ENCODE measurements around the gene SEMA6A. TPM values are rescaled to one million over a fixed set of nuclear protein-coding genes. Genes with fewer than 3 reads are reported as not detected.

Gene SEMA6A
- total and polyA plus RNA-seq, 2 experiments from 2014 or later, result 233 to 400 TPM

DNA sequence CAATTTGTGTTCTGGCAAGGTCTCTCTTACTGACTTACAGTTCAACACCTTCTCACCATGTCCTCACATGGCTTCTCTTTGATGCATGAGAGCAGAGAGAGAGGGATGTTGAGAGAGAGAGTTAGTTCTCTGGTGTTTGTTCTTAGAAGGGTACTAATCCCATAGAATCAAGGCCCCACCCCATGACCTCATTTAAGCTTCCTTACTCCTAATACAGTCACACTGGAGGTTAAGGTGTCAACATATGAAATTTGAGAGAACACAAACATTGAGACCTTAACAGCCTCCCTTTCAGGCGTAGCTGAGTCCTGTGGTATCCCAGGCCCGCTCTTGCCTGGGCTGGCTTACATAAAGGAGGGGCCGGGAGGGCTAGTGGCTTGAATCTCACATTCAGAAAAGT lies 10.6 kb upstream of the SEMA6A start (continued):
- TF ChIP-seq, protein P1, sequence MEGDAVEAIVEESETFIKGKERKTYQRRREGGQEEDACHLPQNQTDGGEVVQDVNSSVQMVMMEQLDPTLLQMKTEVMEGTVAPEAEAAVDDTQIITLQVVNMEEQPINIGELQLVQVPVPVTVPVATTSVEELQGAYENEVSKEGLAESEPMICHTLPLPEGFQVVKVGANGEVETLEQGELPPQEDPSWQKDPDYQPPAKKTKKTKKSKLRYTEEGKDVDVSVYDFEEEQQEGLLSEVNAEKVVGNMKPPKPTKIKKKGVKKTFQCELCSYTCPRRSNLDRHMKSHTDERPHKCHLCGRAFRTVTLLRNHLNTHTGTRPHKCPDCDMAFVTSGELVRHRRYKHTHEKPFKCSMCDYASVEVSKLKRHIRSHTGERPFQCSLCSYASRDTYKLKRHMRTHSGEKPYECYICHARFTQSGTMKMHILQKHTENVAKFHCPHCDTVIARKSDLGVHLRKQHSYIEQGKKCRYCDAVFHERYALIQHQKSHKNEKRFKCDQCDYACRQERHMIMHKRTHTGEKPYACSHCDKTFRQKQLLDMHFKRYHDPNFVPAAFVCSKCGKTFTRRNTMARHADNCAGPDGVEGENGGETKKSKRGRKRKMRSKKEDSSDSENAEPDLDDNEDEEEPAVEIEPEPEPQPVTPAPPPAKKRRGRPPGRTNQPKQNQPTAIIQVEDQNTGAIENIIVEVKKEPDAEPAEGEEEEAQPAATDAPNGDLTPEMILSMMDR (conservative IDR thresholded peaks at IDR 0.05; ENCODE audit: low read depth in 2 of 2), result no peak
- no peak for TF ChIP-seq NANOG (IDR thresholded peaks at IDR 0.05; ENCODE audit: borderline replicate concordance)
- no peak for TF ChIP-seq EZH2 (IDR thresholded peaks at IDR 0.05; ENCODE audit: low read depth, unreplicated experiment)
- TF ChIP-seq EZH2phosphoT487 (IDR thresholded peaks at IDR 0.05; ENCODE audit: unreplicated experiment), result no peak
- TF ChIP-seq POLR2AphosphoS5 (IDR thresholded peaks at IDR 0.05; ENCODE audit: low read depth), result no peak
- TF ChIP-seq ZNF114 (CRISPR knock-in tag; IDR thresholded peaks at IDR 0.05), result no peak
- TF ChIP-seq ZNF331 (CRISPR knock-in tag; IDR thresholded peaks at IDR 0.05; ENCODE audit: low read depth), result no peak
- no peak for TF ChIP-seq STAT1 (IDR thresholded peaks at IDR 0.05; ENCODE audit: unreplicated experiment)

DNA sequence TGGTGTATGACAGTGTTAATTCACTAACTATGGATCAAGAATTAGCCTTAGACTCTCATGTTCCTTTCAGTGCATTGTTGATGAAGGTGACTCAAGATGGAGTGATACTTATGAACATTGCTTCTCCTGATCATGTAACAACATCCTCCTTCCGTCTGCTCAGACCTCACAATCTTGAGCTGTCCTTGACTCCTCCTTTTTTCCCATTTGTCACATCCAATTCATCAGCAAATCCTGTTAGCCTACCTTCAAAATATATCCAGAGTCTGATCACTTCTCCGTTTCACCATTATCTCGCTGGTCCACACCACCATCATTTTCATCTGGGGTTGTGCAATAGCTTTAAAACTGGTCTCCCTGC lies 9.2 kb upstream of the SEMA6A start:
- H3K9me3 Mint-ChIP-seq, result no peaks in the 10 kb centered on the region
- no peaks in the 10 kb centered on the region for H4K20me1 ChIP-seq (replicated peaks; ENCODE audit: insufficient read depth)
- H3K27me3 ChIP-seq (ENCODE audit: insufficient read depth), result no peaks in the 10 kb centered on the region
- H3K4me3 ChIP-seq, result no peak overlapping the region
- DNase-seq (ENCODE audit: low spot score) (no peak), ATAC-seq (no peak)
- peaks cover 4% of the 10 kb centered on the region; the same call in 1 of the 3 replicates for H3K36me3 Mint-ChIP-seq (ENCODE audit: low read depth)
- H3K27me3 Mint-ChIP-seq (ENCODE audit: insufficient read depth, low read depth, poor library complexity), result peaks cover 2% of the 10 kb centered on the region
- H3K4me1 ChIP-seq (ENCODE audit: insufficient read depth), result peaks cover 3% of the 10 kb centered on the region
- no peaks in the 10 kb centered on the region for H3K36me3 ChIP-seq (ENCODE audit: insufficient read depth)
- no peak overlapping the region for H2AFZ ChIP-seq
- H3K4me2 ChIP-seq, result no peak overlapping the region
- no peak overlapping the region for H3K4me3 Mint-ChIP-seq
- H3K27ac ChIP-seq (ENCODE audit: low read depth), result no peak overlapping the region
- H3K4me1 Mint-ChIP-seq, result peaks cover 9% of the 10 kb centered on the region
- no peaks in the 10 kb centered on the region; the same call in 1 of the 2 replicates for H3K9me2 ChIP-seq (ENCODE audit: insufficient read depth)
- H3K79me2 ChIP-seq (replicated peaks; ENCODE audit: insufficient read depth), result no peaks in the 10 kb centered on the region
- no peak overlapping the region for H3K27ac Mint-ChIP-seq
- no peaks in the 10 kb centered on the region for H3F3A ChIP-seq (replicated peaks; ENCODE audit: low read depth)
- TF ChIP-seq POLR2AphosphoS5 (IDR thresholded peaks at IDR 0.05; ENCODE audit: low read depth) (no peak), EZH2 (IDR thresholded peaks at IDR 0.05; ENCODE audit: low read depth, unreplicated experiment) (no peak), ZNF331 (CRISPR knock-in tag; IDR thresholded peaks at IDR 0.05; ENCODE audit: low read depth) (no peak)
- TF ChIP-seq, protein P2, sequence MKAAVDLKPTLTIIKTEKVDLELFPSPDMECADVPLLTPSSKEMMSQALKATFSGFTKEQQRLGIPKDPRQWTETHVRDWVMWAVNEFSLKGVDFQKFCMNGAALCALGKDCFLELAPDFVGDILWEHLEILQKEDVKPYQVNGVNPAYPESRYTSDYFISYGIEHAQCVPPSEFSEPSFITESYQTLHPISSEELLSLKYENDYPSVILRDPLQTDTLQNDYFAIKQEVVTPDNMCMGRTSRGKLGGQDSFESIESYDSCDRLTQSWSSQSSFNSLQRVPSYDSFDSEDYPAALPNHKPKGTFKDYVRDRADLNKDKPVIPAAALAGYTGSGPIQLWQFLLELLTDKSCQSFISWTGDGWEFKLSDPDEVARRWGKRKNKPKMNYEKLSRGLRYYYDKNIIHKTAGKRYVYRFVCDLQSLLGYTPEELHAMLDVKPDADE (IDR thresholded peaks at IDR 0.05), result no peak
- TF ChIP-seq, protein P1 (conservative IDR thresholded peaks at IDR 0.05; ENCODE audit: low read depth in 2 of 2), result no peak
- TF ChIP-seq, protein P3, sequence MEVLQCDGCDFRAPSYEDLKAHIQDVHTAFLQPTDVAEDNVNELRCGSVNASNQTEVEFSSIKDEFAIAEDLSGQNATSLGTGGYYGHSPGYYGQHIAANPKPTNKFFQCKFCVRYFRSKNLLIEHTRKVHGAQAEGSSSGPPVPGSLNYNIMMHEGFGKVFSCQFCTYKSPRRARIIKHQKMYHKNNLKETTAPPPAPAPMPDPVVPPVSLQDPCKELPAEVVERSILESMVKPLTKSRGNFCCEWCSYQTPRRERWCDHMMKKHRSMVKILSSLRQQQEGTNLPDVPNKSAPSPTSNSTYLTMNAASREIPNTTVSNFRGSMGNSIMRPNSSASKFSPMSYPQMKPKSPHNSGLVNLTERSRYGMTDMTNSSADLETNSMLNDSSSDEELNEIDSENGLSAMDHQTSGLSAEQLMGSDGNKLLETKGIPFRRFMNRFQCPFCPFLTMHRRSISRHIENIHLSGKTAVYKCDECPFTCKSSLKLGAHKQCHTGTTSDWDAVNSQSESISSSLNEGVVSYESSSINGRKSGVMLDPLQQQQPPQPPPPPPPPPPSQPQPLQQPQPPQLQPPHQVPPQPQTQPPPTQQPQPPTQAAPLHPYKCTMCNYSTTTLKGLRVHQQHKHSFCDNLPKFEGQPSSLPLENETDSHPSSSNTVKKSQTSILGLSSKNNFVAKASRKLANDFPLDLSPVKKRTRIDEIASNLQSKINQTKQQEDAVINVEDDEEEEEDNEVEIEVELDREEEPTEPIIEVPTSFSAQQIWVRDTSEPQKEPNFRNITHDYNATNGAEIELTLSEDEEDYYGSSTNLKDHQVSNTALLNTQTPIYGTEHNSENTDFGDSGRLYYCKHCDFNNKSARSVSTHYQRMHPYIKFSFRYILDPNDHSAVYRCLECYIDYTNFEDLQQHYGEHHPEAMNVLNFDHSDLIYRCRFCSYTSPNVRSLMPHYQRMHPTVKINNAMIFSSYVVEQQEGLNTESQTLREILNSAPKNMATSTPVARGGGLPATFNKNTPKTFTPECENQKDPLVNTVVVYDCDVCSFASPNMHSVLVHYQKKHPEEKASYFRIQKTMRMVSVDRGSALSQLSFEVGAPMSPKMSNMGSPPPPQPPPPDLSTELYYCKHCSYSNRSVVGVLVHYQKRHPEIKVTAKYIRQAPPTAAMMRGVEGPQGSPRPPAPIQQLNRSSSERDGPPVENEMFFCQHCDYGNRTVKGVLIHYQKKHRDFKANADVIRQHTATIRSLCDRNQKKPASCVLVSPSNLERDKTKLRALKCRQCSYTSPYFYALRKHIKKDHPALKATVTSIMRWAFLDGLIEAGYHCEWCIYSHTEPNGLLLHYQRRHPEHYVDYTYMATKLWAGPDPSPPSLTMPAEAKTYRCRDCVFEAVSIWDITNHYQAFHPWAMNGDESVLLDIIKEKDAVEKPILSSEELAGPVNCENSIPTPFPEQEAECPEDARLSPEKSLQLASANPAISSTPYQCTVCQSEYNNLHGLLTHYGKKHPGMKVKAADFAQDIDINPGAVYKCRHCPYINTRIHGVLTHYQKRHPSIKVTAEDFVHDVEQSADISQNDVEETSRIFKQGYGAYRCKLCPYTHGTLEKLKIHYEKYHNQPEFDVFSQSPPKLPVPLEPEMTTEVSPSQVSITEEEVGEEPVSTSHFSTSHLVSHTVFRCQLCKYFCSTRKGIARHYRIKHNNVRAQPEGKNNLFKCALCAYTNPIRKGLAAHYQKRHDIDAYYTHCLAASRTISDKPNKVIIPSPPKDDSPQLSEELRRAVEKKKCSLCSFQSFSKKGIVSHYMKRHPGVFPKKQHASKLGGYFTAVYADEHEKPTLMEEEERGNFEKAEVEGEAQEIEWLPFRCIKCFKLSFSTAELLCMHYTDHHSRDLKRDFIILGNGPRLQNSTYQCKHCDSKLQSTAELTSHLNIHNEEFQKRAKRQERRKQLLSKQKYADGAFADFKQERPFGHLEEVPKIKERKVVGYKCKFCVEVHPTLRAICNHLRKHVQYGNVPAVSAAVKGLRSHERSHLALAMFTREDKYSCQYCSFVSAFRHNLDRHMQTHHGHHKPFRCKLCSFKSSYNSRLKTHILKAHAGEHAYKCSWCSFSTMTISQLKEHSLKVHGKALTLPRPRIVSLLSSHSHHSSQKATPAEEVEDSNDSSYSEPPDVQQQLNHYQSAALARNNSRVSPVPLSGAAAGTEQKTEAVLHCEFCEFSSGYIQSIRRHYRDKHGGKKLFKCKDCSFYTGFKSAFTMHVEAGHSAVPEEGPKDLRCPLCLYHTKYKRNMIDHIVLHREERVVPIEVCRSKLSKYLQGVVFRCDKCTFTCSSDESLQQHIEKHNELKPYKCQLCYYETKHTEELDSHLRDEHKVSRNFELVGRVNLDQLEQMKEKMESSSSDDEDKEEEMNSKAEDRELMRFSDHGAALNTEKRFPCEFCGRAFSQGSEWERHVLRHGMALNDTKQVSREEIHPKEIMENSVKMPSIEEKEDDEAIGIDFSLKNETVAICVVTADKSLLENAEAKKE (CRISPR knock-in tag; IDR thresholded peaks at IDR 0.05), result no peak

Measured in GM23338 (cell line).